Subcutaneous abdominal adipose tissue (tissue), 5 donors: Measurements from ENCODE around the gene ITSN1.

Experiments used
- H3K27ac ChIP-seq: one replicate; pipeline ENCODE4 v1.7.0; 2013; ENCODE audit warnings: low read depth, mild to moderate bottlenecking, inconsistent platforms, low read length, moderate library complexity
- H3K27me3 ChIP-seq, 5 donors: one replicate each; pipeline ENCODE4 v1.7.0; 2013; ENCODE audit warnings: low read length in 5 of 5, inconsistent platforms in 1 of 5; ENCODE audit not compliant: control insufficient read depth in 5 of 5, insufficient read depth in 4 of 5
- H3K36me3 ChIP-seq, 5 donors: one replicate each; pipeline ENCODE4 v1.7.0; 2013; ENCODE audit warnings: low read length in 5 of 5; ENCODE audit not compliant: control insufficient read depth in 5 of 5, insufficient read depth in 5 of 5
- H3K4me1 ChIP-seq, 5 donors: one replicate each; pipeline ENCODE4 v1.7.0; 2013; ENCODE audit warnings: low read length in 5 of 5, mild to moderate bottlenecking in 3 of 5, moderate library complexity in 1 of 5; ENCODE audit not compliant: control insufficient read depth in 5 of 5, insufficient read depth in 5 of 5
- H3K4me3 ChIP-seq, 5 donors: one replicate each; pipeline ENCODE4 v1.7.0; 2013; ENCODE audit warnings: low read length in 5 of 5, low read depth in 1 of 5
- H3K9ac ChIP-seq, 5 donors: one replicate each; pipeline ENCODE4 v1.7.0; 2013; ENCODE audit warnings: low read length in 5 of 5, mild to moderate bottlenecking in 4 of 5, moderate library complexity in 3 of 5
- H3K9me3 ChIP-seq, 5 donors: one replicate each; pipeline ENCODE4 v1.7.0; 2013; ENCODE audit warnings: low read length in 5 of 5; ENCODE audit not compliant: control insufficient read depth in 5 of 5
- donor health status: healthy.
- donor health status: healthy.
- donor health status: healthy.
- donor health status: healthy.
- donor health status: healthy.

The ITSN1 gene

GRCh38 chr21:33791073-33791472 is 148.8 kb downstream of the ITSN1 start:
- Histone ChIP-seq H3K9me3 (no peaks in the 10 kb centered on the region), H3K36me3 (peaks cover 17 to 28% (median 20%) of the 10 kb centered on the region in 5 donors), H3K4me3 (no peak overlapping the region), H3K9ac (peak overlapping the region in 1 of 5 donors; percentile 48), H3K27me3 (no peaks in the 10 kb centered on the region), H3K4me1 (peaks cover 2 to 25% (median 15%) of the 10 kb centered on the region in 5 donors), H3K27ac (peak overlapping the region; percentile 86)

DNA sequence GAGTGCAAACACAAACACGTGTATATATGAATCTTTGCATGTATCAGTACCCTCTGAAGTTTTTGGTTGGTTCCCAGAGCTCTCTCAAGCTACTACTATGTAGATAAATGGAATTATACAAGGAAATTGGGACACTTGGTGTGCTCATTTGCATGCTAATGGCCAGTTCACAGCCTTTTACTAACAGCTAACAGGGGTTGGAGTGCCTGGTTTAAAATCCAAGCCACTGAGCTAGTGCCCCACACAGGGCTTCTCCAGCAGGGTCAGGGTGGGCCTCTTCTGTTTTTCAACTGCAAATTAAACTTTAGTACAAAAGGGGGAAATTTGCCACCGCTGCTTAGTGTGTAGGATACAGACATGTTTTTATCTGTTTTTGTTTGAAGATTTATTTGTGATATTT is 152.3 kb downstream of the ITSN1 start:
- no peaks in the 10 kb centered on the region for H3K27me3 ChIP-seq
- no peaks in the 10 kb centered on the region for H3K9me3 ChIP-seq
- H3K4me3 ChIP-seq = no peak overlapping the region
- no peak overlapping the region for H3K9ac ChIP-seq
- H3K4me1 ChIP-seq = peaks cover 4 to 41% (median 37%) of the 10 kb centered on the region in 5 donors
- H3K36me3 ChIP-seq = peaks cover 18 to 30% (median 25%) of the 10 kb centered on the region in 5 donors
- H3K27ac ChIP-seq = peak overlapping the region; percentile 18

DNA sequence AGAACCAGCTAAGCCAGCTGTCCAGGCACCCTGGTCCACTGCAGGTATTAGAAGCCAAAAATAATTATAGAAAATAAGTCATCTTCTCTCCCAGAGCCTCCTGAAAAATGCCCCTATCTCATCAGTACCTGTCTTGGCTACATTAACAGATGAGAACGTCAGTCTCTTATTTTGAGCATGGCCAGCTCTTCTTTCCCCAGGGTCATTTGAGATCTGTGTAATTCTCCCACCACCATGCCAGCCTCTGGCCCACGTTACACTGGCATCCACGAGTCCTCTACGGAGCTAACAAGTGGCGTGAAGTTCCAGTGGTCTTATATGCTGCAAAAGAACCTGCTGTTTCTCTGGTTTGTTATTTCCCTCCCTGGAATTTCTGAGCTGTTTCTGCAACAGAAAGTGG is 155.3 kb downstream of the ITSN1 start:
- Histone ChIP-seq H3K9me3 (no peaks in the 10 kb centered on the region), H3K27me3 (no peaks in the 10 kb centered on the region), H3K27ac (peak overlapping the region; percentile 93), H3K4me3 (no peak overlapping the region), H3K4me1 (peaks cover 3 to 54% (median 53%) of the 10 kb centered on the region in 5 donors), H3K36me3 (peaks cover 18 to 30% (median 24%) of the 10 kb centered on the region in 5 donors), H3K9ac (peak overlapping the region in 4 of 5 donors; percentile 6 to 87 (median 49))

DNA sequence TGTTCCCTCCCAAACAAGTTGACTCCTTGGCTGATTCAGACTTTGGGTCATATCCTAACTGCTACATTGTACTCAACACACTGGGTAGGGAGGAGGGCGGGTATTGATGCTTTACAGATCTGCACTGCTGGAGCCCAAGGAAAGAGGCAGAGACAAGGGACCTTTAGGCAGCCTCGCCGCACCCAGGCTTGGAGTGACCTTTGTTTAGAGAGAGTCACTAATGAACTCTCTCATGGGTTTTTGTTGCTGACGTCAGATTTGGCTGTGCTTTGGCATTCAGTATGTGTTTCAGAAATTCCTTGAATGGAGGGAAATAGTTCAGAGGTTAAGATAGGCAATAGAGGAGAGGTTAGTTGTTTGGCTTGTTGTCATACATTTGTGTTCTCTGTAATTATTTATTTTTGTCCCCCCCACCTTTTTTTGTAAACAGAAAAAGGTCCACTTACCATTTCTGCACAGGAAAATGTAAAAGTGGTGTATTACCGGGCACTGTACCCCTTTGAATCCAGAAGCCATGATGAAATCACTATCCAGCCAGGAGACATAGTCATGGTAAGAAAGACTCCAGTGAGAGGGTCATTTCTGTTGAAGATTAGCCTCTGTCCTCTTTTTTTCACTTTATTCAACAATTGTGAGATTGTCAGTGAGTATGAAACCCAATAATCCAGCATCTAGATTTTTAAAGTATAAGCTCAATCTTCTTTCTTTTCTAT is 157.2 kb downstream of the ITSN1 start:
- H3K9ac ChIP-seq = peak overlapping the region in 3 of 5 donors; percentile 39 to 87 (median 52)
- H3K27ac ChIP-seq = peak overlapping the region; percentile 93
- H3K36me3 ChIP-seq = peaks cover 11 to 18% (median 17%) of the 10 kb centered on the region in 5 donors
- H3K4me1 ChIP-seq = peaks cover 6 to 71% (median 68%) of the 10 kb centered on the region in 5 donors
- H3K27me3 ChIP-seq = no peaks in the 10 kb centered on the region
- peak overlapping the region in 1 of 5 donors; percentile 11 for H3K4me3 ChIP-seq
- H3K9me3 ChIP-seq = no peaks in the 10 kb centered on the region

DNA sequence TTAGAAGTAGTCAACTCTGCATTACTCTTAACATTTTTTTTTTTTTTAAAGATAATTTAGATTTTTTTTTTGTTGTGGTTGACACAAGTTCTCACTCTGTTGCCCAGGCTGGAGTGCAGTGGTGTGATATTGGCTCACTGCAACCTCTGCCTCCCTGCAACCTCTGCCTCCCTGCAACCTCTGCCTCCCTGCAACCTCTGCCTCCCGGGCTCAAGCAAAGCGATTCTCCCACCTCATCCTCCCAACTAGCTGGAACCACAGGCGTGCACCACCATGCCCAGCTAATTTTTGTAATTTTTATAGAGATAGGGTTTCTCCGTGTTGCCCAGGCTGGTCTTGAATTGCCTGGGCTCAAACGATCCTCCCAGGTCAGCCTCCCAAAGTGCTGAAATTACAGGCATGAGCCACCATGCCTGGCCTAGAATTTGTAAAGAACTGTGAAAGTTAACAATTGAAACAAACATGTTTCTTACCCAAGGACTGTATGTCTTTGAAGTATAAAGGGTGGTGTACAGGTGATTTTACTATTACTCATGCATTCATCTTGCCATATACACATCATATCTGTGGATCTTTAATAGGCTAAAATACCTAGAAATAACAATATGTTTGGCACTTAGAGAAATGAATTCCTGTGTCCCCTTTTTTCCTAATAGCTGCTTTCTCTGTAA is 158.6 kb downstream of the ITSN1 start:
- Histone ChIP-seq H3K4me1 (peaks cover 6 to 76% (median 71%) of the 10 kb centered on the region in 5 donors), H3K27ac (peak overlapping the region; percentile 93)

DNA sequence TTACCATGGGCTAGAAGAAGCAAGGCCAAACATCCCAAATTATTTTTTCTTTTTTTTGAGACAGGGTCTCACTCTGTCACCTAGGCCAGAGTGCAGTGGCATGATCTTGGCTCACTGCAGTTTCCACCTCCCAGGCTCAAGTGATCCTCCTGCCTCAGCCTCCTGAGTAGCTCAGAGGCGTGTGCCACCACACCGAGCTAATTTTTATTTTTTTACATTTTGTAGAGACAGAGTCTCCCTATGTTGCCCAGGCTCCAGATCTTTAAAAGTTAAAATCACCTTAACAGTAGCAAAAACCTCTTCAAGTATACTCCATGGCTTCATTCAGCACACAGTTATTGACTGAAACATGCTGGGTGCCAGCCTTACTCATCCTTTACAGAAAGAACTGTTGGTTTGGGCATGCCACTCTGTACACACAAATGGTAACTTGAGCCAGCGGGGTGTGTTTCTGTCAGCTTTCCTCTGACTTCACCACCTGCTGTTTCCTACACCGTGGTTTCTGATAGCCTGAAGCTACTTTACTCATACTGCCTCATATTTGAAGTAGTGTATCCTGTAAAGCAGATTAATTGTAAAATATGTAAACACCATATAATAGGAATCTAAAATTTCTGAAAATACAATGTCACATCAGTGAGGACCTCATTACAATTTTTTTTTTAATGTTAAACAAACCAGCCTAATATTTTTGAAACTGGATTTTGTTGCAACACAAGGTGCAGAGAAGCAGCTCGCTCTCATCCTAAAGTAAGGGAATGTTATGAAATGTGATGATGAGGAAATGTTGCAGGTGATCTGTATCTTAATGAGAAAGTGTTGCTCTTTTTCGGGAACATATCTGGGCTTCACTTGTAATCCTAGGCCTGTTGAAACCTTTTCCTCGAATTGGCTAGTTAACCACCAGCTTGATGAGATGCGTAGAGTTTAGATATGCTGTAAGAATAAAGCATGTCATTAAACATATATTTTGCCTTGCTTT is 159.4 kb downstream of the ITSN1 start:
- peaks cover 6 to 76% (median 71%) of the 10 kb centered on the region in 5 donors for H3K4me1 ChIP-seq
- no peak overlapping the region for H3K4me3 ChIP-seq
- H3K27ac ChIP-seq = peak overlapping the region; percentile 93
- peaks cover 8 to 16% (median 11%) of the 10 kb centered on the region in 5 donors for H3K36me3 ChIP-seq
- peak overlapping the region; percentile 5 to 57 (median 21) for H3K9ac ChIP-seq
- H3K9me3 ChIP-seq = no peaks in the 10 kb centered on the region
- no peaks in the 10 kb centered on the region for H3K27me3 ChIP-seq

More for the DNA sequence above, 158.6 kb downstream of the ITSN1 start:
- peaks cover 7 to 13% (median 11%) of the 10 kb centered on the region in 5 donors for H3K36me3 ChIP-seq
- H3K27me3 ChIP-seq = no peaks in the 10 kb centered on the region
- H3K9me3 ChIP-seq = no peaks in the 10 kb centered on the region
- peak overlapping the region in 3 of 5 donors; percentile 5 to 87 (median 17) for H3K9ac ChIP-seq
- no peak overlapping the region for H3K4me3 ChIP-seq

- Histone ChIP-seq H3K4me1 (peaks cover 6 to 70% (median 67%) of the 10 kb centered on the region in 5 donors), H3K4me3 (no peak overlapping the region), H3K27me3 (no peaks in the 10 kb centered on the region), H3K9ac (peak overlapping the region in 2 of 5 donors; percentile 52 to 57), H3K9me3 (no peaks in the 10 kb centered on the region), H3K36me3 (peaks cover 5 to 16% (median 11%) of the 10 kb centered on the region in 5 donors), H3K27ac (peak overlapping the region; percentile 93)
Observed at GRCh38 chr21:33802481-33802880, 160.2 kb downstream of the ITSN1 start.

DNA sequence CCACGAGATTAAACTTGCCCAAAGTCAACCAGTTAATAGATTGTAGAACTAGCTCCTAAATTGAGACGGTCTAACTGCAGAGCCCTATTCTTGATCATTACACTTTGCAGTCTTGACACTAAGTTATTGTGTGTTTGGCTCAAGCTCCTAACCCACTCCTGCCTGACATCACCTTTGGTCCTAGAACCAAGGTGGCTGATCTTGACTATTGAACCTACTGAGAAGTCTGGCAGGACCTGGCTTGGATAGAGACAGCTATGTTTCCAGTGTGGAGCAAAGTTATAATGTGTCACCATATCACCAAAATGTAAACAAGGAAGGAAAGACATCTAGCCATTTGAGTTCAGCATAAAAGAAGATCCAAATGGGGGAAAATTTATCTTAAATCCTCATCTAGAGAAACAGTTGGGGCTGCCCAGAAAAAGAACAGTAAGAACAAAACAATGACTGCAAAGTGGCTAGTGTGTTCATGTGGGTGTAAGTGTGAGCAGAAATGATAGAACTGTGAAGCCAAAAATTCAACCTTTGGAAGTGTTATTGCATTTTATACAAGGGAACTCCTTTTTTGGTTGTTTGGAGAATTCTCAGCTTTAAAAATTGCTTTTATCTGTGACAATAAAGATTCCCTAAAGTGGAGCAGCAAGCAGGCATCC is 166.5 kb downstream of the ITSN1 start:
- Histone ChIP-seq H3K27ac (peak overlapping the region; percentile 96), H3K36me3 (peaks cover 2 to 12% (median 8%) of the 10 kb centered on the region in 5 donors), H3K4me3 (no peak overlapping the region), H3K9ac (no peak overlapping the region), H3K4me1 (peaks cover 6 to 60% (median 42%) of the 10 kb centered on the region in 5 donors), H3K27me3 (no peaks in the 10 kb centered on the region), H3K9me3 (no peaks in the 10 kb centered on the region)

DNA sequence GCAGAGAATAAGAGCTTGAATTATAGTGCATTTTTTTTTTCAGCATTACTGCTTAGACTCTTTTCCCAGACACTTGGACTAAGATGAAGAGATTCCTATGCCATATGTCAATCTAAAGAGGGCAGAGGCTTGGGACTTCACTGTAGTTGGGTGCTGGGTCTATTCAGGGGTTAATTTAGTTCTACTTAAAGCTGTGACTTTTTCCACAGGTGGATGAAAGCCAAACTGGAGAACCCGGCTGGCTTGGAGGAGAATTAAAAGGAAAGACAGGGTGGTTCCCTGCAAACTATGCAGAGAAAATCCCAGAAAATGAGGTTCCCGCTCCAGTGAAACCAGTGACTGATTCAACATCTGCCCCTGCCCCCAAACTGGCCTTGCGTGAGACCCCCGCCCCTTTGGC is 168.5 kb downstream of the ITSN1 start:
- Histone ChIP-seq H3K36me3 (peaks cover 11 to 31% (median 22%) of the 10 kb centered on the region in 5 donors), H3K9me3 (no peaks in the 10 kb centered on the region), H3K4me1 (peaks cover 11 to 68% (median 46%) of the 10 kb centered on the region in 5 donors), H3K27me3 (no peaks in the 10 kb centered on the region), H3K4me3 (peak overlapping the region; percentile 12 to 45 (median 36)), H3K9ac (peak overlapping the region; percentile 37 to 57 (median 53)), H3K27ac (peak overlapping the region; percentile 96)
